ENCODE results near the gene NDUFS7.

The NDUFS7 gene

DNA sequence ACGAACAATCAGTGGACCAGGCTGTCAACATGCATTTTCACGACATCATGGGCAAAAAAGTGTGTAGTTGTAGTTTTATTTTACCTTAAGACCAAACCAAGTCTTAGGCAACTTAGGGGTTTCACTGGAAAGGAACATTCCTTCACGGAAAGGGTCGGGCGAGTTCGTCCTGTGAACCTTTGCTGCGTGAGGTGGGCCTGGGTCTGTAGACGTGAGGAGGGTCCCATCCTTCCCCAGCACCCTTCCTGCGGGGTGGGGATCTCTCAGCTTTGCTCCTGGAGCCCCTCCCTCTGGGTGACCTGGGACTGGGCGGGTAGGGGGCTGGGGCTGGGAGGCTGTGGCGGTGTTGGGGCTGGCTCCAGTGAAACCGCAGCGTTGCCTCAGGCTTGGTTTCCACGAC, 42.2 kb downstream of the NDUFS7 start:
- in situ Hi-C loops (cut with MboI; ENCODE audit: low sequenced_read_pairs): no loop called here
- Histone ChIP-seq H3K9me3 (no peaks in the 10 kb centered on the region), H3K36me3 (replicated peaks) (peaks cover 89% of the 10 kb centered on the region), H3K27me3 (ENCODE audit: low read depth) (no peaks in the 10 kb centered on the region), H3K4me3 (no peak overlapping the region), H3K4me1 (no peaks in the 10 kb centered on the region)
- DNase-seq (ENCODE audit: low spot score in 2 of 2): no peak

GRCh38 chr19:1426736-1427135, 43.0 kb downstream of the NDUFS7 start:
- H3K27me3 ChIP-seq (ENCODE audit: low read depth): no peaks in the 10 kb centered on the region
- no peaks in the 10 kb centered on the region for H3K4me1 ChIP-seq
- in situ Hi-C loops (cut with MboI; ENCODE audit: low sequenced_read_pairs): no loop called here
- no peak overlapping the region for H3K4me3 ChIP-seq
- peaks cover 89% of the 10 kb centered on the region for H3K36me3 ChIP-seq (replicated peaks)
- H3K9me3 ChIP-seq: no peaks in the 10 kb centered on the region
- DNase-seq (ENCODE audit: low spot score in 2 of 2): no peak

GRCh38 chr19:1427221-1427920, 43.7 kb downstream of the NDUFS7 start:
- peaks cover 89% of the 10 kb centered on the region for H3K36me3 ChIP-seq (replicated peaks)
- H3K4me1 ChIP-seq: no peaks in the 10 kb centered on the region
- H3K4me3 ChIP-seq: no peak overlapping the region
- DNase-seq (ENCODE audit: low spot score in 2 of 2): no peak
- H3K9me3 ChIP-seq: no peaks in the 10 kb centered on the region
- no peaks in the 10 kb centered on the region for H3K27me3 ChIP-seq (ENCODE audit: low read depth)
- in situ Hi-C loops (cut with MboI; ENCODE audit: low sequenced_read_pairs): no loop called here

DNA sequence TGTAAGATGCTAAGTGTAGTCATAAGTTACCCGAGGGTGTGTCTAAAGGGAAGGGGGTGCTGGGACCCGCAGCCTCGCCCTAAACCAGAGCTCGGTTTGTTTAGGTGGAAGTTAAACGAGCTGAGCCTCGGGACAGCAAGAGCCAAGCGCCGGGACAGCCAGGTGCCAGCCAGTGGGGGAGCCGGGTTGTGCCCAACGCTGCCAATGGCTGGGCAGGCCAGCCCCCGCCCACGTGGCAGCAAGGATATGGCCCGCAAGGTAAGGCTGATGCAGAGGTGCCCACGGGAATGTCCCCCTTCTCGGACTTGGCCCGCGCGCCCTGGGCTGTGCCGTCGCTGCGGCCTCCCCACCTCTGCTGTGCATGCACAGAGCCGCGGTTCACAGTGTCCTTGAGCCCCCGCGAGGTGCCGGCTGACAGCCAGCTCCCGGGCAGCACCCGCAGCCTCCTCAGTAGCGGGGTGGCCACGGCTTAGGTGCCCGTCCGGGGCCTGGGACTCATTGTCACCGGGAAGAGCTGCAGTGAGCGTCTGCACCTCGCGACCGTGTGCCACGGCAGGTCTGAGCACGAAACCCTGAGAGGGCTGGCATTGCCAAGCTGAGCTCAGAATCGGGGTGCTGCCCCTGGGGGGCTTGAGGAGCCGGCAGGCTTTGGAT, 45.2 kb downstream of the NDUFS7 start:
- no peaks in the 10 kb centered on the region for H3K4me1 ChIP-seq
- H3K4me3 ChIP-seq: no peak overlapping the region
- in situ Hi-C loops (cut with MboI; ENCODE audit: low sequenced_read_pairs): no loop called here
- no peaks in the 10 kb centered on the region for H3K9me3 ChIP-seq
- no peak for DNase-seq (ENCODE audit: low spot score in 2 of 2)
- no peaks in the 10 kb centered on the region for H3K27me3 ChIP-seq (ENCODE audit: low read depth)
- H3K36me3 ChIP-seq (replicated peaks): peaks cover 89% of the 10 kb centered on the region

DNA sequence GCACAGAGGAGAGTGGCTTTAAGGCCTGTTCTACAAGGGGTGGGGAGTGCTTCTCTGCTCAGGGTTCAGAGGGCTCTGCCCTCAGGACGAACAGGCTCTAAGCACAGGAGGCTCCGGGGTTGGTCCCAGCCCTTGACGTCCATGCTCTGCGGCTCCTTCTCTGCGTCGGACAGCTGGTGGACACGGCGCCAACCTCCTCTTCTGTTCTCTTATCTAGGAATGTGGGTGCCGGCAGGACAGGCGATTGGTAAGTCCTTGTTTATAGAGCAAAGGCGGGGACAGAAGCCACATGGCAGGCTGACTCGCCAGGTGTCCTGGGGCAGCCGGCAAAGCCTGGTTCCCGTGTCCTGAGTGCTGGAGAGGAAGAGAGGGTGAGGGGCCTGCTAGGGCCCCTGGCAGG, 46.0 kb downstream of the NDUFS7 start:
- Histone ChIP-seq H3K36me3 (replicated peaks) (peaks cover 91% of the 10 kb centered on the region), H3K4me1 (no peaks in the 10 kb centered on the region), H3K27me3 (ENCODE audit: low read depth) (no peaks in the 10 kb centered on the region), H3K4me3 (no peak overlapping the region), H3K9me3 (no peaks in the 10 kb centered on the region)
- in situ Hi-C loops (cut with MboI; ENCODE audit: low sequenced_read_pairs): no loop called here
- no peak for DNase-seq (ENCODE audit: low spot score in 2 of 2)

DNA sequence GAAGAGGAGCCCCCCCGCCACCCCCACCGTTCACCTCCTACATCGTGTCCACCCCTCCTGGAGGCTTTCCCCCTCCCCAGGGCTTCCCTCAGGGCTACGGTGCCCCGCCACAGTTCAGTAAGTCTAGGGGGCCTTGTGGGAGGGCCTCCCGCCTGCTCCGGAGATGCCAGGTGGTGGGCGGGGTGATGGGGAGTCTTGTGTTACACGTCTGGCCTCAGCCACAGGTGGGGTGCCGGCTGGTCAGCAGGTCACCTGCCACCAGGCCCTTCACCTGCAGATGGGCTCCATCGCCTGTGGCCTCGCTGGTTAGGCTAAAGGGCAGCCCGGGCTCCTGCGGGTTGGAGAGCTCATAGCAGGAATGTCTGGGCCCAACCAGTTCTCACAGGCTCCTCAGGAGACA, 46.5 kb downstream of the NDUFS7 start:
- Histone ChIP-seq H3K27me3 (ENCODE audit: low read depth) (no peaks in the 10 kb centered on the region), H3K9me3 (no peaks in the 10 kb centered on the region), H3K4me1 (no peaks in the 10 kb centered on the region), H3K4me3 (no peak overlapping the region), H3K36me3 (replicated peaks) (peaks cover 87% of the 10 kb centered on the region)
- no peak for DNase-seq (ENCODE audit: low spot score in 2 of 2)
- in situ Hi-C loops (cut with MboI; ENCODE audit: low sequenced_read_pairs): no loop called here

DNA sequence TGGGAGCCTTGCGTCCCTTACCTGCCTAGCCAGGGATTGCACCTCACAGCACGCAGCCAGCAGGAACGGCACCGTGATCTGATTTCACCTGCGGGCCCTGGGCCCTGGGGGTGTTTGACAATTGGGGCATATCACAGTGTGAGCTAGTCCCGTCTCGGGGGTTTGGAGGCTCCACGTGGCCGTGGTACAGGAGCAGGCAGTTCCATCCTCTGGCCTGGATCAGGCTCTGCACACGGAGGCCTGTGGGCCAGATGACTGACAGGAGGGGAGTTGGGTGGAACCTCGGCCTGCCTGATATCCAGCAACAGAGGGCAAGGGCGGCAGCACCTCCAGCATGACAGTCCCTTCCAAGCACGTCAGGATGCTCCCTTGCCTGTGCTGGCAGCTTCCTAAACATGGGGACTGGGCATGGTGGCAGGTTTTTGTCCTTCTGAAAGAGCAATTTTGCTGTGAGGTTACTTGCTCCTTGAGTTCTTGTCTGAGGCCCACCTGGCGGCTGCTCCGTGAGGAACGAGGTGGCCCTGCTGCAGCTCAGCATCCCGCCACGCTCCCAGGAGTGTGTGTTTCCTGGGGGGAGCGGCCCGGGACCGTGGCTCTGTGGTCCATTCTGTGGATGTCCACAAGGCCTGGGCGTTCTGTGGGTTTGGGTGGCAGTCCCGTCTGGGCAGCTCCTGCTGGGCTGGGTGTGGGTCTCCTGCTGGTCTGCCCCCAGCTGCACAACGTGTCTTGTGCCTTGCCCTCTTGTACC, 48.2 kb downstream of the NDUFS7 start:
- DNase-seq (ENCODE audit: low spot score in 2 of 2): no peak
- in situ Hi-C loops (cut with MboI; ENCODE audit: low sequenced_read_pairs): no loop called here
- no peaks in the 10 kb centered on the region for H3K27me3 ChIP-seq (ENCODE audit: low read depth)
- no peaks in the 10 kb centered on the region for H3K4me1 ChIP-seq
- H3K9me3 ChIP-seq: no peaks in the 10 kb centered on the region
- no peak overlapping the region for H3K4me3 ChIP-seq
- peaks cover 79% of the 10 kb centered on the region for H3K36me3 ChIP-seq (replicated peaks)

- H3K36me3 ChIP-seq (replicated peaks): peaks cover 74% of the 10 kb centered on the region
- DNase-seq (ENCODE audit: low spot score in 2 of 2): no peak
- H3K27me3 ChIP-seq (ENCODE audit: low read depth): no peaks in the 10 kb centered on the region
- H3K4me3 ChIP-seq: no peak overlapping the region
- in situ Hi-C loops (cut with MboI; ENCODE audit: low sequenced_read_pairs): no loop called here
- no peaks in the 10 kb centered on the region for H3K9me3 ChIP-seq
- H3K4me1 ChIP-seq: no peaks in the 10 kb centered on the region
Observed at GRCh38 chr19:1432507-1432887, 48.8 kb downstream of the NDUFS7 start.

DNA sequence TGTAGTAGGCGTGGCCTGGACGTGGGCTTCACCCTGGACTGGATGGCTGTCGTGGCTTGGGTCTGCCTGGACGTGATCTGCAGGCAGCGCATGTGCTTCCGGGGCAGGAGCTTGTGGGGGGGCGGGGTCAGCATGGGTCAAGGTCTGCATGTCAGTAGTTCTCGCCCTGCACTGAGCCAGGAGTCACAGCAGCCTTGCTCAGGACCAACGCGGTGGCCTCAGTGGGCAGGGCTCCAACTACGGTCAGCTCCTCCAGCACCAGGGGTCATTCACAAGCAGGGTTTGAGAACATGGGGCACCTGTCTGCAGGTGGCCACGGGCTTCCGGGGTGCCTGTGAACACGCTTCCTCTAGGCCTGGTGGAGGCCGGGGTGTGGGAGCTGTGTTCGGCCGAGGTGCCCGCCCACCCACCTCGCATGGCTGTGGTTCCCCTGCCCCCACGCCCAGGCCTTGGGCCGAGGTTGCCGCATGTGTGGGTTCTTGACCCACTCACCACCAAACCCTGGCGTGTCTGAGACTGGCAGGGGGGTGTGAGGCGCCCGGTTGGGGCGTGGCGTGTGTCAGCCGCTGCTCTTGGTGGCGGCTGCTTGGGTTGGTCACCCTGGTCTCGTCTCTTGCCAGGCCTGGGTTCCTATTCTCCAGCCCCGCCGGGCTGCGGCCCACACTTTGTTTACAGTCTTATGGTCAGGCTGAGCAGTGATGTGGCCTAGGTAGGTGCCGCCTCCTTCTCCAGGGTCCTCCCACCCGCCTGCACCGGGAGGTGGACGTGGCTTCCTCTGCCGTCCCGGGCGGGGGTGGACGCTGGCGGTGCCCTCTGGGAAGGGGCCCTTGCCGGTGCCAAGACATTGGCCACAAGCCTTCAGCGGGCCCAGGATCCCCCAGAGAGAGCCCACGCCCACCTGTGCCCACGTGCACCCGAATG, 49.7 kb downstream of the NDUFS7 start:
- in situ Hi-C loops (cut with MboI; ENCODE audit: low sequenced_read_pairs): no loop called here
- H3K36me3 ChIP-seq (replicated peaks): peaks cover 68% of the 10 kb centered on the region

GRCh38 chr19:1434040-1434366, 50.3 kb downstream of the NDUFS7 start:
- Histone ChIP-seq H3K27me3 (ENCODE audit: low read depth) (no peaks in the 10 kb centered on the region), H3K4me1 (no peaks in the 10 kb centered on the region), H3K9me3 (no peaks in the 10 kb centered on the region), H3K36me3 (replicated peaks) (peaks cover 68% of the 10 kb centered on the region), H3K4me3 (no peak overlapping the region)
- in situ Hi-C loops (cut with MboI; ENCODE audit: low sequenced_read_pairs): no loop called here
- no peak for DNase-seq (ENCODE audit: low spot score in 2 of 2)

More for the DNA sequence above, 49.7 kb downstream of the NDUFS7 start:
- Histone ChIP-seq H3K4me3 (no peak overlapping the region), H3K27me3 (ENCODE audit: low read depth) (no peaks in the 10 kb centered on the region), H3K4me1 (no peaks in the 10 kb centered on the region), H3K9me3 (no peaks in the 10 kb centered on the region)
- no peak for DNase-seq (ENCODE audit: low spot score in 2 of 2)

GRCh38 chr19:1434577-1435060, 50.9 kb downstream of the NDUFS7 start:
- no peak for DNase-seq (ENCODE audit: low spot score in 2 of 2)
- peaks cover 68% of the 10 kb centered on the region for H3K36me3 ChIP-seq (replicated peaks)
- H3K4me3 ChIP-seq: no peak overlapping the region
- H3K9me3 ChIP-seq: no peaks in the 10 kb centered on the region
- H3K4me1 ChIP-seq: no peaks in the 10 kb centered on the region
- in situ Hi-C loops (cut with MboI; ENCODE audit: low sequenced_read_pairs): no loop called here
- H3K27me3 ChIP-seq (ENCODE audit: low read depth): no peaks in the 10 kb centered on the region

DNA sequence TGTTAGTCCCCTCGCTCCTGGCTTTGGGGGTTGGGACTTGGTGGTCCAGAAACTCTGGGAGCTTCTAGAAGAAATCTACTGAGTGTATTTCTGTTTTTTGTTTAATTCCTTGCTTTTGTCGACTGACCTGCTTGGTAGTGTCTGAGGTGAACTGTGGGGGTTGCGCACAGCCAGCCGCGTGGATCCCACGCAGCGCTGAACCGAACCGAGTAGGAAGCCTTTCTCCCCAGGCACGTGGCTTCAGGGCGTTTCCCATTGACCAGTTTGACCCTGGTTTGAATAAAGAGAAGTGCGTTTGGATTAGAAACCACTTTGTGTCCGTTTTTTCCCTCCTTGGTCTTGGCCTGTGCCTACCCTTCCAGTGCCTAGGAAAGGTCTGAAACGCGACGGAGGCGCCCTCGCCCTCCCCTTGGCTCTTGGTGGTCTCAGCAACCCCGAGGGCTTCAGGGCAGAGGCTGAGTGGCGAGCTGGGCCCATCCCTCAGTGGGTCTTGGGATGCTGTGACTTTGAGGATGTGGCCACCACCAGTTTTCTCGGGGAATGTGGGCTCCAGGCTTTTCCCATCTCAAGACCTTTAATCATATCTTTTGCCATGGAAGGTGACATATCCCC, 51.8 kb downstream of the NDUFS7 start:
- H3K36me3 ChIP-seq (replicated peaks): peaks cover 70% of the 10 kb centered on the region
- in situ Hi-C loops (cut with MboI; ENCODE audit: low sequenced_read_pairs): no loop called here
- peaks cover 6% of the 10 kb centered on the region for H3K4me1 ChIP-seq
- H3K4me3 ChIP-seq: no peak overlapping the region
- no peak for DNase-seq (ENCODE audit: low spot score in 2 of 2)
- no peaks in the 10 kb centered on the region for H3K9me3 ChIP-seq
- no peaks in the 10 kb centered on the region for H3K27me3 ChIP-seq (ENCODE audit: low read depth)

GRCh38 chr19:1437609-1438008, 53.9 kb downstream of the NDUFS7 start:
- Histone ChIP-seq H3K4me3 (peak overlapping the region; percentile 99), H3K4me1 (peaks cover 9% of the 10 kb centered on the region), H3K27me3 (ENCODE audit: low read depth) (no peaks in the 10 kb centered on the region), H3K36me3 (replicated peaks) (peaks cover 70% of the 10 kb centered on the region), H3K9me3 (no peaks in the 10 kb centered on the region)
- in situ Hi-C loops (cut with MboI; ENCODE audit: low sequenced_read_pairs): no loop called here
- no peak for DNase-seq (ENCODE audit: low spot score in 2 of 2)

Data from HAP-1 (cell line).